GM23248 (cell line): ENCODE data around the gene AGER.

Experiments used
- EZH2 ChIP-seq: fragments of 200-600 bp; sonication (generic); IDR thresholded peaks from 2 replicates; pipeline ENCODE4 v1.6.1; 2018; ENCODE audit warnings: antibody characterized with exemption, mild to moderate bottlenecking; ENCODE audit not compliant: insufficient read depth, poor library complexity, severe bottlenecking
- EZH2phosphoT487 ChIP-seq: fragments of 200-600 bp; sonication (generic); IDR thresholded peaks from 2 replicates; pipeline ENCODE4 v1.6.1; 2018; ENCODE audit warnings: antibody characterized with exemption, moderate library complexity, mild to moderate bottlenecking, low read depth; ENCODE audit not compliant: insufficient read depth

- TF ChIP-seq EZH2 (no peak), EZH2phosphoT487 (no peak)
These were observed 12.8 kb downstream of the AGER start for GRCh38 chr6:32171234-32171633.
